Calu3 (cell line): ENCODE data around the gene NEURL1. TPM values are rescaled to one million over a fixed set of nuclear protein-coding genes. Genes with fewer than 3 reads are reported as not detected.

Experiments
- BruUV-seq: library from RNA; stranded (reverse); fragments of 400-500 nt; replicated peaks from 2 replicates; lab custom pipeline; 2021; lab: Mats Ljungman, UMichigan
- CTCF ChIA-PET: fragments of 300-600 bp; sonication (Branson Sonifier 250); formaldehyde crosslinking; loops from one replicate; lab custom pipeline; 2022; ENCODE audit warnings: antibody characterized with exemption; lab: Charles Lee
- DNase-seq: peaks from one replicate; pipeline ENCODE4 v3.0.0; 2022
- H3K27ac Mint-ChIP-seq: one replicate; pipeline ENCODE4 v1.8.0; 2022; ENCODE audit warnings: mixed read lengths; ENCODE audit not compliant: unreplicated experiment
- H3K27me3 Mint-ChIP-seq: one replicate; pipeline ENCODE4 v1.8.0; 2022; ENCODE audit warnings: mixed read lengths; ENCODE audit not compliant: unreplicated experiment
- H3K36me3 Mint-ChIP-seq: one replicate; pipeline ENCODE4 v1.8.0; 2022; ENCODE audit warnings: mild to moderate bottlenecking, moderate library complexity, mixed read lengths; ENCODE audit not compliant: insufficient read depth, unreplicated experiment
- H3K4me1 Mint-ChIP-seq: one replicate; pipeline ENCODE4 v1.8.0; 2022; ENCODE audit warnings: mild to moderate bottlenecking, low read depth, mixed read lengths; ENCODE audit not compliant: unreplicated experiment
- H3K4me3 Mint-ChIP-seq: one replicate; pipeline ENCODE4 v1.8.0; 2022; ENCODE audit warnings: mild to moderate bottlenecking, low read depth, moderate library complexity, mixed read lengths; ENCODE audit not compliant: unreplicated experiment
- H3K9me3 Mint-ChIP-seq: one replicate; pipeline ENCODE4 v1.8.0; 2022; ENCODE audit warnings: low read depth, mixed read lengths; ENCODE audit not compliant: unreplicated experiment
- CTCF ChIP-seq: fragments of 200-600 bp; IDR thresholded peaks from one replicate; pipeline ENCODE4 v1.8.0; 2022; ENCODE audit warnings: antibody characterized with exemption; ENCODE audit not compliant: unreplicated experiment
- intact Hi-C: fragments of 100-400 bp; cut with micrococcal nuclease; formaldehyde crosslinking; loops from one replicate; pipeline ENCODE4 v1.10.0; 2022; ENCODE audit not compliant: unreplicated experiment
- total RNA-seq: library from RNA; stranded (reverse); gene quantifications from 2 replicates; pipeline ENCODE4 v1.2.3, GENCODE V29; 2022

NEURL1 gene
- total RNA-seq, 1 experiment from 2014 or later, result not detected

- no peak for DNase-seq
- H3K4me1 Mint-ChIP-seq, result no peaks in the 10 kb centered on the region
- no peak for TF ChIP-seq CTCF
- BruUV-seq, result no TSS peak
- no peaks in the 10 kb centered on the region for H3K9me3 Mint-ChIP-seq
- no peak overlapping the region for H3K4me3 Mint-ChIP-seq
- intact Hi-C loops, result loop anchor here (10.0 kb wide), 1 partner anchor 65 kb away; no protein-coding TSS in a partner anchor
- CTCF ChIA-PET, result no interaction called here
- H3K27ac Mint-ChIP-seq, result no peak overlapping the region
- H3K36me3 Mint-ChIP-seq, result no peaks in the 10 kb centered on the region
- H3K27me3 Mint-ChIP-seq, result no peaks in the 10 kb centered on the region
Measured at GRCh38 chr10:103569896-103570295, 76.4 kb downstream of the NEURL1 start.

GRCh38 chr10:103570844-103571655 lies 77.5 kb downstream of the NEURL1 start:
- Mint-ChIP-seq H3K27me3 (peaks cover 7% of the 10 kb centered on the region), H3K36me3 (no peaks in the 10 kb centered on the region), H3K4me3 (no peak overlapping the region), H3K4me1 (peaks cover 6% of the 10 kb centered on the region), H3K27ac (no peak overlapping the region), H3K9me3 (no peaks in the 10 kb centered on the region)
- CTCF ChIA-PET, result no interaction called here
- intact Hi-C loops, result loop anchor here (10.0 kb wide), 1 partner anchor 66 kb away; no protein-coding TSS in a partner anchor
- DNase-seq, result no peak
- no TSS peak for BruUV-seq
- TF ChIP-seq CTCF, result no peak

GRCh38 chr10:103571656-103571975 lies 78.1 kb downstream of the NEURL1 start:
- intact Hi-C loops, result loop anchor here (10.0 kb wide), 1 partner anchor 67 kb away; no protein-coding TSS in a partner anchor
- no peak overlapping the region for H3K27ac Mint-ChIP-seq
- peaks cover 12% of the 10 kb centered on the region for H3K27me3 Mint-ChIP-seq
- no peaks in the 10 kb centered on the region for H3K9me3 Mint-ChIP-seq
- H3K4me3 Mint-ChIP-seq, result no peak overlapping the region
- peaks cover 10% of the 10 kb centered on the region for H3K4me1 Mint-ChIP-seq
- H3K36me3 Mint-ChIP-seq, result no peaks in the 10 kb centered on the region
- CTCF ChIA-PET, result no interaction called here
- TF ChIP-seq CTCF, result no peak
- no TSS peak for BruUV-seq
- DNase-seq, result no peak

- intact Hi-C loops, result loop anchor here (10.0 kb wide), 1 partner anchor 68 kb away; no protein-coding TSS in a partner anchor
- Mint-ChIP-seq H3K9me3 (no peaks in the 10 kb centered on the region), H3K27me3 (peaks cover 12% of the 10 kb centered on the region), H3K27ac (no peak overlapping the region), H3K4me3 (no peak overlapping the region), H3K36me3 (no peaks in the 10 kb centered on the region), H3K4me1 (peaks cover 10% of the 10 kb centered on the region)
- DNase-seq, result no peak
- CTCF ChIA-PET, result no interaction called here
- TF ChIP-seq CTCF, result no peak
- BruUV-seq, result no TSS peak
Measured at GRCh38 chr10:103572347-103573204, 79.1 kb downstream of the NEURL1 start.
